ENCODE data around the gene PTGIS.
A peak's percentile ranks its signal among the peaks of the same experiment; 100 is the strongest.

The PTGIS gene

DNA sequence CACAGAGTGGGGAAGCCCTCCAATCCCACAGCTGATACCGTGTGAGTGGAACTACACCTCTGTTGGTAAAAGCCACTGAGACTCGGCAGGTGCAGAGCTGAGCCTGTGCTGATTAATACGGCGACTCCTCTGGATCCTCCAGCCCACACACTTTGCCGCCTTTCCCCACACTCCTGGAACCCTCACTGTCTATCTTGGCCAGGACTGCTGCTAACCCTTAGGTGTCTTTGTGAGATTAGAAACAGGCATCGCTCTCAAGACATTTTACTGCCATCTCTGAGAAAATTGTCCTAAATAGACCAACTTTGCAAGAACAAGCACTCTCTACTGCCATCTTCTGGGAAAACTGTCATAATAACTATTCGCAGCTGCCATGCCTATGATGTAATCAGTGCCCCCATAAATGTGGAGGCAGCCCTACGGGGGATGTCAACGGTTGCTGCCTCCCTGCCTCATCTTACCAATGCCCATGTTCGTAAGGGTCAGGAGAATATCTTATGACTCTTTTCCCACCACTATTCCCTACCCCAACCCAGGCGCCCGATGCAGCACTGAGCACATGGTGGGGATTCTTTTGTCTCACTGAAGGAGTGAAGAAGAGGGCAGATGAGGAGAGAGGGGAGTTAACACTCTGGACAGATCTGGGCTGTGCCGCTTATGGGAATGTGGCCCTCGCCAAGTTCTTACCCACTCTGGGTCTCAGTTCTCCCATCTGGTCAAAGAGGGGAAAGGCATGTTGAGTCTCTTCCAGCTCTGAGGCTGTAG, 59.3 kb downstream of the PTGIS start:
- TF ChIP-seq, protein P1, sequence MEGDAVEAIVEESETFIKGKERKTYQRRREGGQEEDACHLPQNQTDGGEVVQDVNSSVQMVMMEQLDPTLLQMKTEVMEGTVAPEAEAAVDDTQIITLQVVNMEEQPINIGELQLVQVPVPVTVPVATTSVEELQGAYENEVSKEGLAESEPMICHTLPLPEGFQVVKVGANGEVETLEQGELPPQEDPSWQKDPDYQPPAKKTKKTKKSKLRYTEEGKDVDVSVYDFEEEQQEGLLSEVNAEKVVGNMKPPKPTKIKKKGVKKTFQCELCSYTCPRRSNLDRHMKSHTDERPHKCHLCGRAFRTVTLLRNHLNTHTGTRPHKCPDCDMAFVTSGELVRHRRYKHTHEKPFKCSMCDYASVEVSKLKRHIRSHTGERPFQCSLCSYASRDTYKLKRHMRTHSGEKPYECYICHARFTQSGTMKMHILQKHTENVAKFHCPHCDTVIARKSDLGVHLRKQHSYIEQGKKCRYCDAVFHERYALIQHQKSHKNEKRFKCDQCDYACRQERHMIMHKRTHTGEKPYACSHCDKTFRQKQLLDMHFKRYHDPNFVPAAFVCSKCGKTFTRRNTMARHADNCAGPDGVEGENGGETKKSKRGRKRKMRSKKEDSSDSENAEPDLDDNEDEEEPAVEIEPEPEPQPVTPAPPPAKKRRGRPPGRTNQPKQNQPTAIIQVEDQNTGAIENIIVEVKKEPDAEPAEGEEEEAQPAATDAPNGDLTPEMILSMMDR (IDR thresholded peaks at IDR 0.05; ENCODE audit: low read depth, low read length) = peak; percentile 49
- DNase-seq (ENCODE audit: extremely low read depth, low read depth) = no peak

DNA sequence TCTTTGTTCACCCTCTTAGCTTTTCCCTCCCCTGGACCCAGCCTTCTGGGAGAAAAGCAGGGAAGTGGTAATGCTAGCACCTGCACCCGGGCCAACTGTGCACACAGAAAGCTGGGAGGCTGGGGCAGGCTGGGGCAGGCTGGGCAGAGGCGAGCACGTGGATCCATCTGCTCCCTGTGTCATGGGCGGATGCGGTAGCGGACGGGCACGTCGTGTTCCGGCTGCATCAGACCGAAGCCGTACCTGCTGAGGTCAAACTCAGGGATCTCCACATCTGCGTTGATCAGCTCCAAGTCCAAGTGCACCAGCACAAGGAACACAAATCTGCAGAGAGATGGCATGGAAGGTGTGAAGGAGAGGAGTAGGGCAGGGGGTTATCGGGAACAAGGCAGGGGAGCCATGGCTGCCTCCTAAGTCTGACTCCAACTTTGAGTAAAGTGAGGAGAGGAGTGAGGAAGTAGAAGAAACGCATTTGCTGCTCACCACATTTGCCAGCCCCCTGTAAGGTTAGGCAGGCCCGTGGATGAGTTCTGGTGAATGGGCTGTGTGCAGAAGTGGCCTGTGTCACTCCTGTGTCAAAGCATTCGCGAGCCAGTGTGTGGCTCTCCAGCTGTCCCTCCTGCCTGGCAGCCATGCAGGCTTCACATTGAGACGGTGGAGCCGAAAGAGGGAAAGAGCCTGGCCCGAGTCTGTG, 60.0 kb downstream of the PTGIS start:
- TF ChIP-seq, protein P1 (IDR thresholded peaks at IDR 0.05; ENCODE audit: low read depth, low read length) = no peak
- no peak for DNase-seq (ENCODE audit: extremely low read depth, low read depth)

DNA sequence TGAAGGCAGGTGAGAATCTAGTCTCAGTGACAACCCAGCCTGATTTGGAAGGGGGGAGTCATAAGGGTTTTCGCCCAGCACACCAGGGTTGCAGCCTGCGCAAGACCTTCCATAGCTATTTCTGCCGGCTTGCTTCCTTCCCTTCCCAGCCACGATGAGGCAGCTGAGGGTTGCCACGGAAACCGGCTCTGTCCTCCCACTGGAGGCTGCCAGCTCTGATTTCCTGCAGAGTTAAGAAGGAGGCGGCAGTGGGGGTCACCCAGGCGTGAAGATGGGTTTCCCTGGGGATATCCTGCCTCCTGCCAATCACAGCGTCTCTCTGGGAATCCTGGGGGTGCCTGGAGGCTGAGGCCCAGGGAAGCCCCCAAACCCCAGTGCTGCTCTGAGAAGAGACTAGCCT, 62.4 kb downstream of the PTGIS start:
- DNase-seq (ENCODE audit: extremely low read depth, low read depth) = no peak
- TF ChIP-seq, protein P1 (IDR thresholded peaks at IDR 0.05; ENCODE audit: low read depth, low read length) = no peak

DNA sequence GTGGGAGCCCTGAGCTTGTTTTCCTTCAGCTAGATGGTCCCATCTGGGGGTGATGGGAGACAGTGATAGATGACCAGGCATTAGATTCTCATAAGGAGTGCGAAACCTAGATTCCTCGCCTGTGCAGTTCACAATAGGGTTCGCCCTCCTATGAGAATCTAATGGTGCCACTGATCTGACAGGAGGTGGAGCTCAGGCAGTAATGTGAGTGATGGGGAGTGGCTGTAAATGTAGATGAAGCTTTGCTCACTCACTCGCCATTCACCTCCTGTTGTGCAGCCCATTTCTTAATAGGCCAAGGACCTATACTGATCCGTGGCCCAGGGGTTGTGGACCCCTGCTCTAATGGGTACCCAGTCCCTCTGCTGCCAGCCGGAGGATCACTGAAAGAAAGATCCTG, 64.8 kb downstream of the PTGIS start:
- DNase-seq (ENCODE audit: extremely low read depth, low read depth) = no peak
- TF ChIP-seq, protein P1 (IDR thresholded peaks at IDR 0.05; ENCODE audit: low read depth, low read length) = no peak

DNA sequence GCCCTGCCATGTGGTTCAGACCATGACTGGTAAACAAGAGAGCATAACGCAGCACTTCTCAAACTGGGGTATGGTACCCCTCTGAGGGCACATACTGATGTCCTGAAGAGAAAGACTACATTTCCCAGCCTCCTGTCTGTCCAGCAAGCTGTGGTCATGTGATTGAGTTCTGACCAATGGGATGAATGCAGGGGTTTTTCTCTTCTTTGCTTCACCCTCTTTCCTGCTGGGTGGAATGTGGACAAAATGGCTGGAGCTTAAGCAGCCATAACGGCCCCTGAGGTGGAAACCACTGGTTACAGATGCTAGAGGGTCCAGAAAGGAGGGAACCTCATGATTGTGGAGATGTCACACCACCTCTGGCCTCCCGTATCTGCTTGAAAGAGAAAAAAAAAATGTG, 66.0 kb downstream of the PTGIS start:
- TF ChIP-seq, protein P1 (IDR thresholded peaks at IDR 0.05; ENCODE audit: low read depth, low read length) = no peak
- DNase-seq (ENCODE audit: extremely low read depth, low read depth) = no peak

DNA sequence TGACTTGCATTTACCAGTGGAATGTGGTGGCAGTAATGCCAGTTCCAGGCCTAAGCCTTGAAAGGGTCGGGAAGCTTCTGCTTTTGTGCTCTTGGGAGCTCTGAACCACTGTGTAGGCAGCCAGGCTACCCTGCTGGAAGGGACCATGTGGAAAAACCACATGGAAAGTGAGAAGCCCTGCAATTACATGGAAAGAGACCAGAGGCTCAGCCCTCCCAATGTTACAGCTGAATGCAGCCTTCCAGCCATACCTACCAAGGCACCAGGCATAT, 70.6 kb downstream of the PTGIS start:
- no peak for DNase-seq (ENCODE audit: extremely low read depth, low read depth)
- TF ChIP-seq, protein P1 (IDR thresholded peaks at IDR 0.05; ENCODE audit: low read depth, low read length) = no peak

DNA sequence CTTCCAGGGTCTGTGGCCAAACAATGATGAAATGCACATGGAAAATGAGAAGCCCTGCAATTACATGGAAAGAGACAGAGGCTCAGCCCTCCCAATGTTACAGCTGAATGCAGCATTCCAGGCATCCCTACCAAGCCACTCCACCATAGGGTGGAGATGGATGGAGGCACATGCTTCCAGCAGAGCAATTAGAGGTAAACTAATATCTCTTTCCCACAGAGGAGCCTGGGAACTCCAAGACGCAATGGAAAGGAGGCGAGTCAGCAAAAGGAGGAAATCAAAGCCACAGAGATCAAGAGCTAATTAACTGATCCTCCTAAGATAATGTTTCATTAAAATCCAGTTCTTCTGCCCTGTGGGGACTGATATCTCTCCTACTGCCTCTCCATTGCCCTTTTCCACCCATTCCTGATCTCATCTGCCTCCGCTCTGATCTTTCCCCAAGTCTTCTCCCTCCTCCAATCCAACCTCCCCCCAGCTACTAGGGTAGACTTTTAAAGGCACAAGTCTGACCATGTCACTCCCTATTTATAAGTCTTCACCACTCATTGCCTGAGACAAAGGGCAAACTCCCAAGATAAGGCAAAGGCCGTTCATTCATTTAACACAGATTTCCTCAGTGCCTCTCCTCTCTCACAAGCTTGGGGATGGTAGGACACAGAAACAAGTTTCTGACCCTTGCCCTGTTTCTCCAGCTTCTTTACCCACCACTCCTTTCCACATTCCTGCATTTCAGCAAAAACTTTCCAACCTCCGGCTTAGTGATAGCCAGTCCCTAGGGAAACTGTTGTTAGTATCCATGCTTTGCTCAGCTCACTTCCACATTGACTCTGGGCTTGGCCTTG, 71.2 kb downstream of the PTGIS start:
- TF ChIP-seq, protein P1 (IDR thresholded peaks at IDR 0.05; ENCODE audit: low read depth, low read length) = no peak
- DNase-seq (ENCODE audit: extremely low read depth, low read depth) = no peak

Data from AG09319 (cell line).